ENCODE results near the gene AGAP3.
A peak's percentile ranks its signal among the peaks of the same experiment; 100 is the strongest.

Gene AGAP3

GRCh38 chr7:151074817-151075661, 11.2 kb upstream of the AGAP3 start:
- no peak for DNase-seq

- no peak for DNase-seq
These were observed 10.7 kb upstream of the AGAP3 start for GRCh38 chr7:151075662-151075971.

GRCh38 chr7:151075978-151076426, 10.3 kb upstream of the AGAP3 start:
- DNase-seq, result no peak

- no peak for DNase-seq
These were observed 9.2 kb upstream of the AGAP3 start for GRCh38 chr7:151076863-151077704.

GRCh38 chr7:151077705-151078232, 8.5 kb upstream of the AGAP3 start:
- no peak for DNase-seq

GRCh38 chr7:151078233-151079040, 7.8 kb upstream of the AGAP3 start:
- no peak for DNase-seq

- no peak for DNase-seq
These were observed 6.9 kb upstream of the AGAP3 start for GRCh38 chr7:151079199-151079910.

- no peak for DNase-seq
These were observed 6.2 kb upstream of the AGAP3 start for GRCh38 chr7:151080067-151080521.

GRCh38 chr7:151080522-151081169, 5.6 kb upstream of the AGAP3 start, which contains the start of gene FASTK:
FASTK (minus strand) TSS chr7:151080809; CDS start chr7:151080766, 43 bp downstream.
- peak; percentile 73 for DNase-seq

- no peak for DNase-seq
These were observed 4.8 kb upstream of the AGAP3 start for GRCh38 chr7:151081170-151082101.

- DNase-seq, result no peak
These were observed 3.9 kb upstream of the AGAP3 start for GRCh38 chr7:151082141-151083070.

- peak; percentile 25 for DNase-seq
These were observed 3.0 kb upstream of the AGAP3 start, which contains the start of gene TMUB1 for GRCh38 chr7:151083071-151083823. TMUB1 (minus strand) TSS chr7:151083493; CDS start chr7:151082563, 930 bp downstream.

GRCh38 chr7:151083824-151084160, 2.5 kb upstream of the AGAP3 start:
- no peak for DNase-seq

- no peak for DNase-seq
These were observed 965 bp upstream of the AGAP3 start for GRCh38 chr7:151085329-151085690.

GRCh38 chr7:151086802-151087244, 548 bp downstream of the AGAP3 start:
- no peak for DNase-seq

GRCh38 chr7:151087245-151088018, 1.2 kb downstream of the AGAP3 start:
- DNase-seq, result peak; percentile 39

Data from NCI-H1694 (cell line).